CD14-positive monocyte (primary cell): Measurements from ENCODE around the gene TRH. TPM values are rescaled to one million over a fixed set of nuclear protein-coding genes. Genes with fewer than 3 reads are reported as not detected.

Experiments
- DNase-seq, 3 donors: peaks; one replicate each; pipeline ENCODE4 v3.0.0-alpha.2; 2011 to 2022
- H2AFZ ChIP-seq: 2 replicates; pipeline ENCODE4 v1.6.0; 2012; ENCODE audit warnings: mild to moderate bottlenecking, low read depth, low read length, inconsistent platforms; ENCODE audit not compliant: insufficient read depth, poor library complexity, severe bottlenecking
- H3K27ac ChIP-seq, 2 donors: 1 replicate in 1 of 2; 2 replicates in 1 of 2; pipeline ENCODE4 v1.5.1; 2012 to 2013; ENCODE audit warnings: low read length in 2 of 2, control low read depth in 1 of 2, inconsistent platforms in 1 of 2, low read depth in 1 of 2, mild to moderate bottlenecking in 1 of 2
- H3K27me3 ChIP-seq, 2 donors: one replicate each; pipeline versions ENCODE4 v1.6.0 to v1.6.1; 2011 to 2013; ENCODE audit warnings: low read length in 2 of 2; ENCODE audit not compliant: control insufficient read depth in 2 of 2, insufficient read depth in 2 of 2
- H3K36me3 ChIP-seq, 2 donors: replicated peaks in 1 of 2; 1 replicate in 1 of 2; 2 replicates in 1 of 2; pipeline versions ENCODE4 v1.5.1 to v1.6.1; 2012 to 2013; ENCODE audit warnings: low read length in 2 of 2, control low read depth in 1 of 2, inconsistent platforms in 1 of 2, mild to moderate bottlenecking in 1 of 2; ENCODE audit not compliant: insufficient read depth in 2 of 2, control insufficient read depth in 1 of 2
- H3K4me1 ChIP-seq, 2 donors: 1 replicate in 1 of 2; 2 replicates in 1 of 2; pipeline versions ENCODE4 v1.5.1 to v1.6.1; 2012 to 2013; ENCODE audit warnings: low read length in 2 of 2, control low read depth in 1 of 2, inconsistent platforms in 1 of 2, mild to moderate bottlenecking in 1 of 2, moderate library complexity in 1 of 2; ENCODE audit not compliant: insufficient read depth in 2 of 2, control insufficient read depth in 1 of 2
- H3K4me2 ChIP-seq: replicated peaks from 2 replicates; pipeline ENCODE3; 2012; ENCODE audit warnings: low read length, moderate library complexity, mild to moderate bottlenecking; ENCODE audit not compliant: poor library complexity, severe bottlenecking; ENCODE audit errors: extremely low read depth
- H3K4me3 ChIP-seq, 3 experiments: fragments of 200-600 bp in 1 of 3; sonication (generic) in 1 of 3; replicated peaks in 1 of 3; 1 replicate in 2 of 3; 2 replicates in 1 of 3; pipeline ENCODE4 v1.5.1; 2011 to 2013; ENCODE audit warnings: low read length in 3 of 3, mild to moderate bottlenecking in 3 of 3, control low read depth in 2 of 3, low read depth in 2 of 3, inconsistent platforms in 1 of 3, moderate library complexity in 1 of 3
- H3K79me2 ChIP-seq: 2 replicates; pipeline ENCODE4 v1.6.0; 2012; ENCODE audit warnings: mild to moderate bottlenecking, control low read depth, inconsistent platforms, low read length, moderate library complexity; ENCODE audit not compliant: insufficient read depth
- H3K9ac ChIP-seq: 2 replicates; pipeline ENCODE4 v1.6.0; 2017; ENCODE audit warnings: low read length, mild to moderate bottlenecking; ENCODE audit not compliant: insufficient read depth, poor library complexity, severe bottlenecking
- H3K9me3 ChIP-seq, 2 donors: replicated peaks in 1 of 2; 1 replicate in 1 of 2; 2 replicates in 1 of 2; pipeline versions ENCODE4 v1.5.1 to v1.6.1; 2012 to 2013; ENCODE audit warnings: low read length in 2 of 2, control low read depth in 1 of 2; ENCODE audit not compliant: control insufficient read depth in 1 of 2, insufficient read depth in 1 of 2
- H4K20me1 ChIP-seq: 2 replicates; pipeline ENCODE4 v1.6.0; 2012; ENCODE audit warnings: mild to moderate bottlenecking, low read length, control low read depth, moderate library complexity; ENCODE audit not compliant: insufficient read depth
- H3K27ac Mint-ChIP-seq, 7 donors: one replicate each; pipeline ENCODE4 v1.8.0; 2020; ENCODE audit warnings: mild to moderate bottlenecking in 7 of 7, mixed read lengths in 7 of 7, moderate library complexity in 6 of 7, inconsistent platforms in 2 of 7
- H3K27me3 Mint-ChIP-seq, 3 donors: one replicate each; pipeline ENCODE4 v1.8.0; 2021 to 2022; ENCODE audit warnings: low read depth in 3 of 3, mild to moderate bottlenecking in 3 of 3, mixed read lengths in 3 of 3, moderate library complexity in 3 of 3, inconsistent platforms in 1 of 3
- H3K36me3 Mint-ChIP-seq, 2 donors: one replicate each; pipeline ENCODE4 v1.8.0; 2020; ENCODE audit warnings: mixed read lengths in 2 of 2, inconsistent platforms in 1 of 2, mild to moderate bottlenecking in 1 of 2
- H3K4me1 Mint-ChIP-seq: one replicate; pipeline ENCODE4 v1.8.0; 2020; ENCODE audit warnings: mild to moderate bottlenecking, mixed read lengths
- H3K4me3 Mint-ChIP-seq, 2 donors: one replicate each; pipeline ENCODE4 v1.8.0; 2020; ENCODE audit warnings: mild to moderate bottlenecking in 2 of 2, mixed read lengths in 2 of 2, moderate library complexity in 1 of 2
- H3K9me3 Mint-ChIP-seq, 7 donors: one replicate each; pipeline ENCODE4 v1.8.0; 2020 to 2022; ENCODE audit warnings: mixed read lengths in 7 of 7, mild to moderate bottlenecking in 6 of 7, moderate library complexity in 6 of 7, inconsistent platforms in 2 of 7
- CTCF ChIP-seq: fragments of 200-600 bp; IDR thresholded peaks from one replicate; pipeline ENCODE4 v1.8.0; 2022; ENCODE audit warnings: antibody characterized with exemption, mild to moderate bottlenecking
- WGBS: methylation state at CpG from one replicate; pipeline ENCODE4 v1.1.5; 2013; ENCODE audit warnings: missing lambda C conversion rate; ENCODE audit not compliant: insufficient coverage; 5-methylcytosine and 5-hydroxymethylcytosine counted together
- intact Hi-C, 2 donors: fragments of 100-400 bp; cut with micrococcal nuclease; formaldehyde crosslinking; loops; one replicate each; pipeline versions ENCODE4 v1.15.0 to v1.15.1; 2023
- polyA plus RNA-seq, 3 donors: library from polyadenylated mRNA; depleted of rRNA in 1 of 3; unstranded in 2 of 3; stranded (reverse) in 1 of 3; fragments of 300-500 nt in 2 of 3; fragments of >200 nt in 1 of 3; fragmentation: Illumina TruSeq in 2 of 3; gene quantifications; 1 replicate in 2 of 3; 2 replicates in 1 of 3; pipeline ENCODE4 v1.2.3, GENCODE V29; 2012 to 2021

The TRH gene
- polyA plus RNA-seq, 3 donors = 0.91 TPM; not detected in 2

DNA sequence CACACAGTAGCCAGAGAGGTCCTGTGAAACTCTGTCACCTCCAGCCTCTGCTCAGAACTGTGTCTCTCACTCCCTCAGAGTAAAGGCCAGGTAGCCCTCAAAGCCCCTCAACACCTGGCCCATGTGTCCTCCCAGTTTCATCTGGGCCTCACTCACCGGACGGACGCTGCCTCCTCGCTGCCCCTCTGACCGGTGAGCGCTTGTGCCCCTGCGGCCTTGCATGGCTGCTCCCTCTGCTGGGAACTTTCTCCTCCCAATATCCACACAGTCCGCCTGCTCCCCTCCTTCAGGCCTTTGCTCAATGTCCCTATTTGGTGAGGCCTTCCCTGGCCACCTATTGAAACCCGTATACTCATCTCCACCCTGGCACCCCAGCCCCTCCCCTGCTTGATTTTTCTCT lies 36.8 kb upstream of the TRH start:
- Mint-ChIP-seq H3K27ac (no peak overlapping the region), H3K4me3 (no peak overlapping the region)
- WGBS = 95% methylated on average over 4 of the region's 9 CpGs

GRCh38 chr3:129938140-129938930 lies 36.2 kb upstream of the TRH start:
- Histone ChIP-seq H2AFZ (no peak overlapping the region), H4K20me1 (no peaks in the 10 kb centered on the region), H3K36me3 (no peaks in the 10 kb centered on the region), H3K9me3 (no peaks in the 10 kb centered on the region), H3K4me3 (no peak overlapping the region), H3K9ac (no peak overlapping the region), H3K4me1 (peaks cover 8 to 11% of the 10 kb centered on the region in 2 donors), H3K27me3 (no peaks in the 10 kb centered on the region), H3K27ac (no peak overlapping the region), H3K79me2 (no peaks in the 10 kb centered on the region), H3K4me2 (no peak overlapping the region)
- WGBS = 100% methylated on average over 4 of the region's 8 CpGs
- H3K4me3 Mint-ChIP-seq = no peak overlapping the region
- intact Hi-C loops = loop anchor here (10.0 kb wide), 3 partner anchors 104 to 454 kb away; no protein-coding TSS in a partner anchor
- peaks cover 20% of the 10 kb centered on the region for H3K4me1 Mint-ChIP-seq
- peaks cover 0 to 2% (median 0%) of the 10 kb centered on the region in 7 donors for H3K9me3 Mint-ChIP-seq
- no peak overlapping the region for H3K27ac Mint-ChIP-seq
- H3K27me3 Mint-ChIP-seq = peaks cover 2 to 8% (median 4%) of the 10 kb centered on the region in 3 donors
- no peaks in the 10 kb centered on the region for H3K36me3 Mint-ChIP-seq
- TF ChIP-seq CTCF = no peak
- no peak for DNase-seq

More for the DNA sequence above, 36.8 kb upstream of the TRH start:
- Histone ChIP-seq H3K9me3 (no peaks in the 10 kb centered on the region), H4K20me1 (no peaks in the 10 kb centered on the region), H3K9ac (no peak overlapping the region), H3K27me3 (no peaks in the 10 kb centered on the region), H3K4me3 (no peak overlapping the region), H3K36me3 (no peaks in the 10 kb centered on the region), H3K4me1 (peaks cover 8 to 11% of the 10 kb centered on the region in 2 donors), H2AFZ (no peak overlapping the region), H3K4me2 (no peak overlapping the region), H3K27ac (no peak overlapping the region), H3K79me2 (no peaks in the 10 kb centered on the region)
- DNase-seq = no peak
- intact Hi-C loops = loop anchor here (10.0 kb wide), 3 partner anchors 103 to 453 kb away; no protein-coding TSS in a partner anchor
- Mint-ChIP-seq H3K27me3 (peaks cover 2 to 8% (median 4%) of the 10 kb centered on the region in 3 donors), H3K36me3 (no peaks in the 10 kb centered on the region), H3K4me1 (peaks cover 20% of the 10 kb centered on the region), H3K9me3 (peaks cover 0 to 2% (median 0%) of the 10 kb centered on the region in 7 donors)
- no peak for TF ChIP-seq CTCF
